ENCODE results near the gene ZRANB3. TPM values are rescaled to one million over a fixed set of nuclear protein-coding genes. Genes with fewer than 3 reads are reported as not detected.

The ZRANB3 gene
- total and polyA plus RNA-seq, 2 experiments from 2014 or later: 10.5 to 16.8 TPM

DNA sequence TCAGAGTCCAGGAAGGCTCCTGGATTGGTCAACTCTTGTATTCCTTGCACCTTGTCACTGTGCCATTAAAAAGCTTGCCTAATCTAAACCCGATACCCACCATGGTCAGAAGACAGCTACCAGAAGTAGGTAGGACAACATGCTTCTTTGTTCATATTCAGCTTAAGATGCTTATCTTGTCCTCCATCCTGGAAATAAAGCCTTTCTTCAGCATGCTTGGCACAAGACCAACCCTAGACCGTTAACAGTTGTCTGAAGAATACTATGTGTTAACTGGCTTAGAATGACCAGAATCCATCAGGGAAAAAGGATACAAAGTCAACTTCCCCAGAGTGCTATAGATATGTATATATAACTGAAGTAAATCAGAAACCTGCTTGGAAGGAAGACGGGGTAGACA lies 193.9 kb downstream of the ZRANB3 start:
- Mint-ChIP-seq H3K4me3 (no peak overlapping the region), H3K27ac (no peak overlapping the region), H3K9me3 (peaks cover 10% of the 10 kb centered on the region), H3K4me1 (no peaks in the 10 kb centered on the region), H3K36me3 (ENCODE audit: low read depth) (peaks cover 21% of the 10 kb centered on the region), H3K27me3 (ENCODE audit: insufficient read depth, low read depth, poor library complexity) (no peaks in the 10 kb centered on the region)
- Histone ChIP-seq H3K27me3 (ENCODE audit: insufficient read depth) (no peaks in the 10 kb centered on the region), H3K4me1 (ENCODE audit: insufficient read depth) (no peaks in the 10 kb centered on the region), H3K79me2 (replicated peaks; ENCODE audit: insufficient read depth) (no peaks in the 10 kb centered on the region), H3F3A (replicated peaks; ENCODE audit: low read depth) (no peaks in the 10 kb centered on the region), H3K4me2 (no peak overlapping the region), H3K36me3 (ENCODE audit: insufficient read depth) (no peaks in the 10 kb centered on the region), H3K27ac (ENCODE audit: low read depth) (no peak overlapping the region), H4K20me1 (replicated peaks; ENCODE audit: insufficient read depth) (no peaks in the 10 kb centered on the region), H2AFZ (no peak overlapping the region), H3K9me2 (ENCODE audit: insufficient read depth) (no peaks in the 10 kb centered on the region), H3K4me3 (no peak overlapping the region)
- DNase-seq (ENCODE audit: low spot score) (no peak), ATAC-seq (no peak)
- TF ChIP-seq ZNF114 (CRISPR knock-in tag; IDR thresholded peaks at IDR 0.05) (no peak), EZH2phosphoT487 (IDR thresholded peaks at IDR 0.05; ENCODE audit: unreplicated experiment) (no peak), CREB1 (CRISPR knock-in tag; IDR thresholded peaks at IDR 0.05; ENCODE audit: low read depth) (no peak), NANOG (IDR thresholded peaks at IDR 0.05; ENCODE audit: borderline replicate concordance) (no peak), EZH2 (IDR thresholded peaks at IDR 0.05; ENCODE audit: low read depth, unreplicated experiment) (no peak), ZNF331 (CRISPR knock-in tag; IDR thresholded peaks at IDR 0.05; ENCODE audit: low read depth) (no peak), POLR2AphosphoS5 (IDR thresholded peaks at IDR 0.05; ENCODE audit: low read depth) (no peak), STAT1 (IDR thresholded peaks at IDR 0.05; ENCODE audit: unreplicated experiment) (no peak), JUNB (IDR thresholded peaks at IDR 0.05; ENCODE audit: unreplicated experiment) (no peak)
- TF ChIP-seq, protein P1, sequence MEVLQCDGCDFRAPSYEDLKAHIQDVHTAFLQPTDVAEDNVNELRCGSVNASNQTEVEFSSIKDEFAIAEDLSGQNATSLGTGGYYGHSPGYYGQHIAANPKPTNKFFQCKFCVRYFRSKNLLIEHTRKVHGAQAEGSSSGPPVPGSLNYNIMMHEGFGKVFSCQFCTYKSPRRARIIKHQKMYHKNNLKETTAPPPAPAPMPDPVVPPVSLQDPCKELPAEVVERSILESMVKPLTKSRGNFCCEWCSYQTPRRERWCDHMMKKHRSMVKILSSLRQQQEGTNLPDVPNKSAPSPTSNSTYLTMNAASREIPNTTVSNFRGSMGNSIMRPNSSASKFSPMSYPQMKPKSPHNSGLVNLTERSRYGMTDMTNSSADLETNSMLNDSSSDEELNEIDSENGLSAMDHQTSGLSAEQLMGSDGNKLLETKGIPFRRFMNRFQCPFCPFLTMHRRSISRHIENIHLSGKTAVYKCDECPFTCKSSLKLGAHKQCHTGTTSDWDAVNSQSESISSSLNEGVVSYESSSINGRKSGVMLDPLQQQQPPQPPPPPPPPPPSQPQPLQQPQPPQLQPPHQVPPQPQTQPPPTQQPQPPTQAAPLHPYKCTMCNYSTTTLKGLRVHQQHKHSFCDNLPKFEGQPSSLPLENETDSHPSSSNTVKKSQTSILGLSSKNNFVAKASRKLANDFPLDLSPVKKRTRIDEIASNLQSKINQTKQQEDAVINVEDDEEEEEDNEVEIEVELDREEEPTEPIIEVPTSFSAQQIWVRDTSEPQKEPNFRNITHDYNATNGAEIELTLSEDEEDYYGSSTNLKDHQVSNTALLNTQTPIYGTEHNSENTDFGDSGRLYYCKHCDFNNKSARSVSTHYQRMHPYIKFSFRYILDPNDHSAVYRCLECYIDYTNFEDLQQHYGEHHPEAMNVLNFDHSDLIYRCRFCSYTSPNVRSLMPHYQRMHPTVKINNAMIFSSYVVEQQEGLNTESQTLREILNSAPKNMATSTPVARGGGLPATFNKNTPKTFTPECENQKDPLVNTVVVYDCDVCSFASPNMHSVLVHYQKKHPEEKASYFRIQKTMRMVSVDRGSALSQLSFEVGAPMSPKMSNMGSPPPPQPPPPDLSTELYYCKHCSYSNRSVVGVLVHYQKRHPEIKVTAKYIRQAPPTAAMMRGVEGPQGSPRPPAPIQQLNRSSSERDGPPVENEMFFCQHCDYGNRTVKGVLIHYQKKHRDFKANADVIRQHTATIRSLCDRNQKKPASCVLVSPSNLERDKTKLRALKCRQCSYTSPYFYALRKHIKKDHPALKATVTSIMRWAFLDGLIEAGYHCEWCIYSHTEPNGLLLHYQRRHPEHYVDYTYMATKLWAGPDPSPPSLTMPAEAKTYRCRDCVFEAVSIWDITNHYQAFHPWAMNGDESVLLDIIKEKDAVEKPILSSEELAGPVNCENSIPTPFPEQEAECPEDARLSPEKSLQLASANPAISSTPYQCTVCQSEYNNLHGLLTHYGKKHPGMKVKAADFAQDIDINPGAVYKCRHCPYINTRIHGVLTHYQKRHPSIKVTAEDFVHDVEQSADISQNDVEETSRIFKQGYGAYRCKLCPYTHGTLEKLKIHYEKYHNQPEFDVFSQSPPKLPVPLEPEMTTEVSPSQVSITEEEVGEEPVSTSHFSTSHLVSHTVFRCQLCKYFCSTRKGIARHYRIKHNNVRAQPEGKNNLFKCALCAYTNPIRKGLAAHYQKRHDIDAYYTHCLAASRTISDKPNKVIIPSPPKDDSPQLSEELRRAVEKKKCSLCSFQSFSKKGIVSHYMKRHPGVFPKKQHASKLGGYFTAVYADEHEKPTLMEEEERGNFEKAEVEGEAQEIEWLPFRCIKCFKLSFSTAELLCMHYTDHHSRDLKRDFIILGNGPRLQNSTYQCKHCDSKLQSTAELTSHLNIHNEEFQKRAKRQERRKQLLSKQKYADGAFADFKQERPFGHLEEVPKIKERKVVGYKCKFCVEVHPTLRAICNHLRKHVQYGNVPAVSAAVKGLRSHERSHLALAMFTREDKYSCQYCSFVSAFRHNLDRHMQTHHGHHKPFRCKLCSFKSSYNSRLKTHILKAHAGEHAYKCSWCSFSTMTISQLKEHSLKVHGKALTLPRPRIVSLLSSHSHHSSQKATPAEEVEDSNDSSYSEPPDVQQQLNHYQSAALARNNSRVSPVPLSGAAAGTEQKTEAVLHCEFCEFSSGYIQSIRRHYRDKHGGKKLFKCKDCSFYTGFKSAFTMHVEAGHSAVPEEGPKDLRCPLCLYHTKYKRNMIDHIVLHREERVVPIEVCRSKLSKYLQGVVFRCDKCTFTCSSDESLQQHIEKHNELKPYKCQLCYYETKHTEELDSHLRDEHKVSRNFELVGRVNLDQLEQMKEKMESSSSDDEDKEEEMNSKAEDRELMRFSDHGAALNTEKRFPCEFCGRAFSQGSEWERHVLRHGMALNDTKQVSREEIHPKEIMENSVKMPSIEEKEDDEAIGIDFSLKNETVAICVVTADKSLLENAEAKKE (CRISPR knock-in tag; IDR thresholded peaks at IDR 0.05): no peak
- TF ChIP-seq, protein P2, sequence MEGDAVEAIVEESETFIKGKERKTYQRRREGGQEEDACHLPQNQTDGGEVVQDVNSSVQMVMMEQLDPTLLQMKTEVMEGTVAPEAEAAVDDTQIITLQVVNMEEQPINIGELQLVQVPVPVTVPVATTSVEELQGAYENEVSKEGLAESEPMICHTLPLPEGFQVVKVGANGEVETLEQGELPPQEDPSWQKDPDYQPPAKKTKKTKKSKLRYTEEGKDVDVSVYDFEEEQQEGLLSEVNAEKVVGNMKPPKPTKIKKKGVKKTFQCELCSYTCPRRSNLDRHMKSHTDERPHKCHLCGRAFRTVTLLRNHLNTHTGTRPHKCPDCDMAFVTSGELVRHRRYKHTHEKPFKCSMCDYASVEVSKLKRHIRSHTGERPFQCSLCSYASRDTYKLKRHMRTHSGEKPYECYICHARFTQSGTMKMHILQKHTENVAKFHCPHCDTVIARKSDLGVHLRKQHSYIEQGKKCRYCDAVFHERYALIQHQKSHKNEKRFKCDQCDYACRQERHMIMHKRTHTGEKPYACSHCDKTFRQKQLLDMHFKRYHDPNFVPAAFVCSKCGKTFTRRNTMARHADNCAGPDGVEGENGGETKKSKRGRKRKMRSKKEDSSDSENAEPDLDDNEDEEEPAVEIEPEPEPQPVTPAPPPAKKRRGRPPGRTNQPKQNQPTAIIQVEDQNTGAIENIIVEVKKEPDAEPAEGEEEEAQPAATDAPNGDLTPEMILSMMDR (conservative IDR thresholded peaks at IDR 0.05; ENCODE audit: low read depth in 2 of 2): no peak

Data from GM23338 (cell line).